ENCODE data around the gene GPC5.
"Not testable (repeated sequence)": the region's sequence is repeated elsewhere in the genome, so short reads cannot be mapped to it uniquely, and the experiment has no call there.

GPC5 gene

GRCh38 chr13:92682832-92683517 lies 1284.6 kb downstream of the GPC5 start:
- Histone ChIP-seq H2AK5ac (ENCODE audit: low read length) (no peak overlapping the region), H4K91ac (ENCODE audit: low read depth, low read length) (no peak overlapping the region), H3K4me1 (ENCODE audit: control insufficient read depth in 1 of 2, insufficient read depth in 2 of 2, low read length in 2 of 2) (no peaks in the 10 kb centered on the region), H2BK120ac (ENCODE audit: insufficient read depth, low read length, poor library complexity) (no peak overlapping the region), H3K4me2 (ENCODE audit: low read length) (no peak overlapping the region), H3K9me3 (ENCODE audit: insufficient read depth, low read depth, low read length) (no peaks in the 10 kb centered on the region), H3K4me3 (ENCODE audit: low read depth, low read length) (no peak overlapping the region), H3K18ac (ENCODE audit: low read length) (no peak overlapping the region), H2BK5ac (ENCODE audit: low read depth, low read length, poor library complexity) (no peak overlapping the region), H3K23ac (ENCODE audit: low read length) (no peak overlapping the region), H3K79me2 (ENCODE audit: control insufficient read depth, insufficient read depth, low read length, poor library complexity) (no peaks in the 10 kb centered on the region), H3K27me3 (ENCODE audit: insufficient read depth, low read length) (no peaks in the 10 kb centered on the region), H3K14ac (ENCODE audit: low read length) (no peak overlapping the region), H3K36me3 (ENCODE audit: control insufficient read depth in 1 of 2, insufficient read depth in 2 of 2, low read length in 2 of 2) (no peaks in the 10 kb centered on the region), H3K79me1 (ENCODE audit: low read length) (no peaks in the 10 kb centered on the region), H2AFZ (ENCODE audit: insufficient read depth, low read length, poor library complexity) (no peak overlapping the region), H3K4ac (ENCODE audit: low read depth, low read length) (no peak overlapping the region), H4K12ac (ENCODE audit: low read depth, low read length) (no peak overlapping the region), H3K9ac (ENCODE audit: low read length) (no peak overlapping the region), H2BK12ac (ENCODE audit: low read length) (no peak overlapping the region), H4K8ac (ENCODE audit: low read depth, low read length) (no peak overlapping the region), H3K27ac (ENCODE audit: low read depth, low read length) (no peak overlapping the region)
- DNase-seq, result no peak
- WGBS (ENCODE audit: extremely low coverage, insufficient coverage, insufficient read length), result no CpG with 5 or more reads among the region's 5 CpGs

DNA sequence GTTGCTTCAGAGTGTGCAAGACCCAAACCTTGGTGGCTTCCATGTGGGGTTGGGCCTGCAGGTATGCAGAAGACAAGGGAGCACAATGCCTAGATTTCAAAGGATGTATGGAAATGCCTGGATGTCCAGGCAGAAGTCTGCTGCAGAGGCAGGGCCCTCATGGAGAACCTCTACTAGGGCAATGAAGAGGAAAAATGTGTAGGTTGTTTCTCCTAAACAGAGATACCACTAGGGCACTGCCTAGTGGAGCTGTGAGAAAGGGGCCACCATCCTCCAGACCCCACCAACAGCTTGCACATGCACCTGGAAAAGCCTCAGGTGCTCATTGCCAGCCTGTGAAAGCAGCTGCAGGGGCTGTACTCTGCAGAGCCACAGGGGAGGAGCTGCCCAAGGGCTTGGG lies 1295.6 kb downstream of the GPC5 start:
- H4K12ac ChIP-seq (ENCODE audit: low read depth, low read length), result no peak overlapping the region
- no peak overlapping the region for H3K4ac ChIP-seq (ENCODE audit: low read depth, low read length)
- H3K27ac ChIP-seq (ENCODE audit: low read depth, low read length), result no peak overlapping the region
- peaks cover 4% of the 10 kb centered on the region for H3K9me3 ChIP-seq (ENCODE audit: insufficient read depth, low read depth, low read length)
- no peak overlapping the region for H3K23ac ChIP-seq (ENCODE audit: low read length)
- no peaks in the 10 kb centered on the region for H3K36me3 ChIP-seq (ENCODE audit: control insufficient read depth in 1 of 2, insufficient read depth in 2 of 2, low read length in 2 of 2)
- no peak overlapping the region for H2BK12ac ChIP-seq (ENCODE audit: low read length)
- H2AK5ac ChIP-seq (ENCODE audit: low read length), result no peak overlapping the region
- H3K27me3 ChIP-seq (ENCODE audit: insufficient read depth, low read length), result no peaks in the 10 kb centered on the region
- no peak overlapping the region for H3K18ac ChIP-seq (ENCODE audit: low read length)
- H2BK120ac ChIP-seq (ENCODE audit: insufficient read depth, low read length, poor library complexity), result no peak overlapping the region
- no peaks in the 10 kb centered on the region for H3K79me1 ChIP-seq (ENCODE audit: low read length)
- no peak overlapping the region for H2AFZ ChIP-seq (ENCODE audit: insufficient read depth, low read length, poor library complexity)
- H2BK5ac ChIP-seq (ENCODE audit: low read depth, low read length, poor library complexity), result no peak overlapping the region
- no peaks in the 10 kb centered on the region for H3K4me1 ChIP-seq (ENCODE audit: control insufficient read depth in 1 of 2, insufficient read depth in 2 of 2, low read length in 2 of 2)
- DNase-seq, result no peak
- no peak overlapping the region for H3K4me2 ChIP-seq (ENCODE audit: low read length)
- no peak overlapping the region for H4K91ac ChIP-seq (ENCODE audit: low read depth, low read length)
- H3K4me3 ChIP-seq (ENCODE audit: low read depth, low read length), result no peak overlapping the region
- H3K79me2 ChIP-seq (ENCODE audit: control insufficient read depth, insufficient read depth, low read length, poor library complexity), result no peaks in the 10 kb centered on the region
- H3K14ac ChIP-seq (ENCODE audit: low read length), result no peak overlapping the region
- no peak overlapping the region for H3K9ac ChIP-seq (ENCODE audit: low read length)
- no peak overlapping the region for H4K8ac ChIP-seq (ENCODE audit: low read depth, low read length)

GRCh38 chr13:92695827-92696226 lies 1297.4 kb downstream of the GPC5 start:
- not testable (repeated sequence) for H3K4ac ChIP-seq (ENCODE audit: low read depth, low read length); H2AK5ac ChIP-seq (ENCODE audit: low read length); H3K9me3 ChIP-seq (ENCODE audit: insufficient read depth, low read depth, low read length); H4K12ac ChIP-seq (ENCODE audit: low read depth, low read length); H3K4me2 ChIP-seq (ENCODE audit: low read length); H2BK12ac ChIP-seq (ENCODE audit: low read length); H3K36me3 ChIP-seq (ENCODE audit: control insufficient read depth in 1 of 2, insufficient read depth in 2 of 2, low read length in 2 of 2); H3K79me1 ChIP-seq (ENCODE audit: low read length); H3K4me1 ChIP-seq (ENCODE audit: control insufficient read depth in 1 of 2, insufficient read depth in 2 of 2, low read length in 2 of 2); H4K8ac ChIP-seq (ENCODE audit: low read depth, low read length); H3K4me3 ChIP-seq (ENCODE audit: low read depth, low read length); H2AFZ ChIP-seq (ENCODE audit: insufficient read depth, low read length, poor library complexity); H3K23ac ChIP-seq (ENCODE audit: low read length); H3K79me2 ChIP-seq (ENCODE audit: control insufficient read depth, insufficient read depth, low read length, poor library complexity); H4K91ac ChIP-seq (ENCODE audit: low read depth, low read length); H3K18ac ChIP-seq (ENCODE audit: low read length); H3K9ac ChIP-seq (ENCODE audit: low read length); H3K27me3 ChIP-seq (ENCODE audit: insufficient read depth, low read length); H2BK5ac ChIP-seq (ENCODE audit: low read depth, low read length, poor library complexity); H3K27ac ChIP-seq (ENCODE audit: low read depth, low read length); H3K14ac ChIP-seq (ENCODE audit: low read length); DNase-seq; H2BK120ac ChIP-seq (ENCODE audit: insufficient read depth, low read length, poor library complexity)
- WGBS (ENCODE audit: extremely low coverage, insufficient coverage, insufficient read length), result no CpG with 5 or more reads among the region's 4 CpGs

- H2BK12ac ChIP-seq (ENCODE audit: low read length), result no peak overlapping the region
- H3K23ac ChIP-seq (ENCODE audit: low read length), result no peak overlapping the region
- H3K4ac ChIP-seq (ENCODE audit: low read depth, low read length), result no peak overlapping the region
- H3K4me3 ChIP-seq (ENCODE audit: low read depth, low read length), result no peak overlapping the region
- no peak overlapping the region for H3K18ac ChIP-seq (ENCODE audit: low read length)
- no peaks in the 10 kb centered on the region for H3K9me3 ChIP-seq (ENCODE audit: insufficient read depth, low read depth, low read length)
- H2BK5ac ChIP-seq (ENCODE audit: low read depth, low read length, poor library complexity), result no peak overlapping the region
- H2BK120ac ChIP-seq (ENCODE audit: insufficient read depth, low read length, poor library complexity), result no peak overlapping the region
- H3K4me1 ChIP-seq (ENCODE audit: control insufficient read depth in 1 of 2, insufficient read depth in 2 of 2, low read length in 2 of 2), result no peaks in the 10 kb centered on the region
- no peak overlapping the region for H3K4me2 ChIP-seq (ENCODE audit: low read length)
- no peaks in the 10 kb centered on the region for H3K79me2 ChIP-seq (ENCODE audit: control insufficient read depth, insufficient read depth, low read length, poor library complexity)
- no peaks in the 10 kb centered on the region for H3K27me3 ChIP-seq (ENCODE audit: insufficient read depth, low read length)
- no peak overlapping the region for H4K8ac ChIP-seq (ENCODE audit: low read depth, low read length)
- H3K79me1 ChIP-seq (ENCODE audit: low read length), result no peaks in the 10 kb centered on the region
- H3K27ac ChIP-seq (ENCODE audit: low read depth, low read length), result no peak overlapping the region
- H2AFZ ChIP-seq (ENCODE audit: insufficient read depth, low read length, poor library complexity), result no peak overlapping the region
- no peak overlapping the region for H3K9ac ChIP-seq (ENCODE audit: low read length)
- H3K36me3 ChIP-seq (ENCODE audit: control insufficient read depth in 1 of 2, insufficient read depth in 2 of 2, low read length in 2 of 2), result no peaks in the 10 kb centered on the region
- no peak overlapping the region for H4K12ac ChIP-seq (ENCODE audit: low read depth, low read length)
- no peak for DNase-seq
- no peak overlapping the region for H2AK5ac ChIP-seq (ENCODE audit: low read length)
- no CpG with 5 or more reads among the region's 6 CpGs for WGBS (ENCODE audit: extremely low coverage, insufficient coverage, insufficient read length)
- H3K14ac ChIP-seq (ENCODE audit: low read length), result no peak overlapping the region
- no peak overlapping the region for H4K91ac ChIP-seq (ENCODE audit: low read depth, low read length)
Measured at GRCh38 chr13:92716749-92717148, 1318.3 kb downstream of the GPC5 start.
